ENCODE measurements around the gene ZBTB1. TPM values are rescaled to one million over a fixed set of nuclear protein-coding genes. Genes with fewer than 3 reads are reported as not detected.

Gene ZBTB1
- total RNA-seq, 1 experiment from 2014 or later, result 37.8 TPM

- Mint-ChIP-seq H3K4me1 (peaks cover 8 to 17% of the 10 kb centered on the region in 2 experiments; a peak in 3 of 4 replicates), H3K27me3 (ENCODE audit: low read depth) (no peaks in the 10 kb centered on the region; the same call in 1 of the 2 replicates), H3K36me3 (ENCODE audit: insufficient read depth in 1 of 3, low read depth in 3 of 3) (no peaks in the 10 kb centered on the region), H3K9me3 (no peaks in the 10 kb centered on the region), H3K27ac (no peak overlapping the region), H3K4me3 (no peak overlapping the region)
- no peaks in the 10 kb centered on the region for H3K23me2 ChIP-seq (ENCODE audit: insufficient read length, low read depth, low read length, poor library complexity, severe bottlenecking)
- no peak overlapping the region for H3K9ac ChIP-seq (ENCODE audit: extremely low read depth, insufficient read length, low read length)
- no peak overlapping the region for H2BK12ac ChIP-seq (ENCODE audit: insufficient read length, low read depth, low read length)
- H3K4me2 ChIP-seq (ENCODE audit: insufficient read depth, insufficient read length, low read length), result no peak overlapping the region
- H3K9me3 ChIP-seq (ENCODE audit: control insufficient read depth, low read depth, low read length), result no peaks in the 10 kb centered on the region
- H2BK20ac ChIP-seq (ENCODE audit: low read depth, low read length, poor library complexity, severe bottlenecking), result no peak overlapping the region
- H3K27ac ChIP-seq (ENCODE audit: insufficient read length, low read depth, low read length), result no peak overlapping the region
- DNase-seq, result no peak
- no peaks in the 10 kb centered on the region for H4K20me1 ChIP-seq (ENCODE audit: control insufficient read depth, insufficient read depth, insufficient read length)
- no CpG with 5 or more reads among the region's 6 CpGs for WGBS (ENCODE audit: extremely low coverage, insufficient read length, low lambda C conversion rate)
- no peak overlapping the region for H3K14ac ChIP-seq (ENCODE audit: insufficient read depth, low read length)
- H3K79me1 ChIP-seq (ENCODE audit: insufficient read depth, low read depth, low read length, poor library complexity, severe bottlenecking), result no peaks in the 10 kb centered on the region
- H3K4me1 ChIP-seq (ENCODE audit: insufficient read depth, low read length), result no peaks in the 10 kb centered on the region
- H3K56ac ChIP-seq (ENCODE audit: insufficient read length, low read depth, low read length), result no peak overlapping the region
- H2AK5ac ChIP-seq (ENCODE audit: insufficient read length, low read length), result no peak overlapping the region
- no peak overlapping the region for H3K4ac ChIP-seq (ENCODE audit: low read depth, low read length)
- no peak overlapping the region for H2AFZ ChIP-seq (ENCODE audit: low read length)
- H4K91ac ChIP-seq (ENCODE audit: insufficient read length, low read depth, low read length), result no peak overlapping the region
- no peak overlapping the region for H4K8ac ChIP-seq (replicated peaks; ENCODE audit: insufficient read length, low read depth, low read length)
- H2BK5ac ChIP-seq (ENCODE audit: insufficient read length, low read length), result no peak overlapping the region
- no peak overlapping the region for H2BK120ac ChIP-seq (ENCODE audit: low read depth, low read length, poor library complexity, severe bottlenecking)
- H2BK15ac ChIP-seq (ENCODE audit: low read depth, low read length), result no peak overlapping the region
- H4K5ac ChIP-seq (ENCODE audit: insufficient read length, low read depth, low read length), result no peak overlapping the region
- no peaks in the 10 kb centered on the region for H3K27me3 ChIP-seq (ENCODE audit: insufficient read depth, low read length)
- no peaks in the 10 kb centered on the region for H3K79me2 ChIP-seq (ENCODE audit: insufficient read depth, low read length)
- H3K18ac ChIP-seq (ENCODE audit: insufficient read length, low read depth, low read length), result no peak overlapping the region
- TF ChIP-seq CTCF (conservative IDR thresholded peaks at IDR 0.05), result no peak
- no peak overlapping the region for H3K23ac ChIP-seq (ENCODE audit: insufficient read length, low read depth, low read length)
- H3T11ph ChIP-seq (ENCODE audit: low read length), result no peak overlapping the region
Observed at GRCh38 chr14:64563696-64564095, 59.1 kb downstream of the ZBTB1 start.
